Panc1 (cell line): ENCODE results near the gene FAM200A. TPM values are rescaled to one million over a fixed set of nuclear protein-coding genes. Genes with fewer than 3 reads are reported as not detected.
"Not testable (repeated sequence)": the region's sequence is repeated elsewhere in the genome, so short reads cannot be mapped to it uniquely, and the experiment has no call there.

Source experiments
- ATAC-seq: fragments of 200-7000 bp; cut with Tn5 transposase; 2 replicates; pipeline ENCODE4 v1.9.1; 2020; ENCODE audit warnings: mild to moderate bottlenecking, moderate library complexity
- BruUV-seq: library from RNA; stranded (reverse); fragments of 400-500 nt; replicated peaks from 2 replicates; lab custom pipeline; 2021; lab: Mats Ljungman, UMichigan
- CTCF ChIA-PET: fragments of 300-600 bp; sonication (Branson Sonifier 250); formaldehyde crosslinking; loops from one replicate; lab custom pipeline; 2022; ENCODE audit warnings: antibody characterized with exemption; lab: Charles Lee
- POLR2A ChIA-PET: fragments of 300-600 bp; sonication (Branson Sonifier 250); formaldehyde crosslinking; loops from one replicate; lab custom pipeline; 2022; ENCODE audit warnings: antibody characterized with exemption; lab: Charles Lee
- DNase-seq: peaks from one replicate; pipeline ENCODE4 v3.0.0-alpha.2; 2010; ENCODE audit warnings: low read depth, low spot score
- H3K27ac ChIP-seq: 2 replicates; pipeline ENCODE4 v1.5.1; 2011; ENCODE audit warnings: mild to moderate bottlenecking, low read length, inconsistent platforms
- H3K27me3 ChIP-seq: fragments of 200-500 bp; sonication (Bioruptor generic); 2 replicates; pipeline ENCODE4 v1.6.0; 2014; ENCODE audit warnings: low read length, inconsistent platforms; ENCODE audit not compliant: control insufficient read depth, insufficient read depth
- H3K36me3 ChIP-seq: fragments of 200-500 bp; sonication (Bioruptor generic); 2 replicates; pipeline ENCODE4 v1.5.1; 2014; ENCODE audit warnings: inconsistent platforms, mild to moderate bottlenecking, low read length, moderate library complexity; ENCODE audit not compliant: control insufficient read depth, insufficient read depth
- H3K4me1 ChIP-seq: 2 replicates; pipeline ENCODE4 v1.5.1; 2011; ENCODE audit warnings: inconsistent platforms, mild to moderate bottlenecking, low read length, moderate library complexity; ENCODE audit not compliant: control insufficient read depth, insufficient read depth
- H3K4me3 ChIP-seq, 2 experiments: 2 replicates each; pipeline ENCODE4 v1.5.1; 2011 to 2012; ENCODE audit warnings: low read depth in 2 of 2, low read length in 2 of 2, mild to moderate bottlenecking in 2 of 2, inconsistent platforms in 1 of 2, moderate library complexity in 1 of 2
- H3K9me3 ChIP-seq: fragments of 200-500 bp; sonication (Bioruptor generic); 2 replicates; pipeline ENCODE4 v1.5.1; 2014; ENCODE audit warnings: low read depth, mild to moderate bottlenecking, inconsistent platforms, low read length, moderate library complexity; ENCODE audit not compliant: control insufficient read depth, insufficient read depth
- CTCF ChIP-seq: fragments of 450-650 bp; IDR thresholded peaks from 2 replicates; pipeline ENCODE4 v1.5.1; 2017; ENCODE audit warnings: mild to moderate bottlenecking
- POLR2AphosphoS5 ChIP-seq: IDR thresholded peaks from 2 replicates; pipeline ENCODE4 v1.6.1; 2012; ENCODE audit warnings: mild to moderate bottlenecking, low read depth, low read length, moderate library complexity
- REST ChIP-seq, 2 experiments: IDR thresholded peaks; 2 replicates each; pipeline ENCODE4 v1.6.1; 2011 to 2012; ENCODE audit warnings: low read depth in 2 of 2, control low read depth in 1 of 2, low read length in 1 of 2, mild to moderate bottlenecking in 1 of 2, moderate library complexity in 1 of 2; ENCODE audit not compliant: insufficient read depth in 1 of 2
- SIN3A ChIP-seq: IDR thresholded peaks from 2 replicates; pipeline ENCODE4 v1.6.1; 2012; ENCODE audit warnings: low read depth, mild to moderate bottlenecking, low read length, moderate library complexity, borderline replicate concordance; ENCODE audit not compliant: insufficient read depth
- TCF7L2 ChIP-seq: IDR thresholded peaks from 2 replicates; pipeline ENCODE4 v1.6.1; 2011; ENCODE audit warnings: mild to moderate bottlenecking, low read depth, low read length, inconsistent platforms
- in situ Hi-C: cut with HindIII; loops from 2 replicates; pipeline ENCODE4 v1.10.0; 2016; ENCODE audit warnings: low sequenced_read_pairs, low pct_unique_long_range_greater_than_20kb
- intact Hi-C: fragments of 100-400 bp; cut with micrococcal nuclease; formaldehyde crosslinking; loops from one replicate; pipeline ENCODE4 v1.10.0; 2022; ENCODE audit not compliant: unreplicated experiment
- total RNA-seq: library from RNA; stranded (reverse); gene quantifications from one replicate; pipeline ENCODE4 v1.2.1, GENCODE V29; 2021; ENCODE audit not compliant: unreplicated experiment

FAM200A gene
- total RNA-seq, 1 experiment from 2014 or later, result 4.6 TPM

DNA sequence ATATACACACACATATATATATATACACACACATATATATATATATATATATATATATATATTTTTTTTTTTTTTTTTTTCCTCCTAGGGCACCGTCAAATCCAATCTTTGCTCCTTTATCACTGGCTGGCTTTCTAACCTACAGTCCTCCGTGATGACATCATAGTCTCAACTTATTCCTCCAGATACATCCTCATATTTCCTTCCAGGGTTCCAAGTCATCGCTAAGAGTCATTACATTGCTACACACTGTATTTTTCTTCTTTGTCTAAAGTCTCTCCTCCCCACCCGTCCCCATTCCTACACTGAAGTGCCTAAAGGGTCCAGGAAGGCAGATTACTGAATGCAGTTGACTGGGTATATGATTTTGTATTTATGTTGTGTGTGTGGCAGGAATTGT is 1.1 kb upstream of the FAM200A start:
- Histone ChIP-seq H3K4me3 (no peak overlapping the region), H3K27me3 (no peaks in the 10 kb centered on the region), H3K9me3 (peaks cover 3% of the 10 kb centered on the region; the same call in 1 of the 2 replicates), H3K36me3 (peaks cover 6% of the 10 kb centered on the region), H3K27ac (no peak overlapping the region), H3K4me1 (peaks cover 5% of the 10 kb centered on the region; the same call in 1 of the 2 replicates)
- in situ Hi-C loops (no loop called here), intact Hi-C loops (loop anchor here (10.0 kb wide), 1 partner anchor 48 kb away; the partner anchor contains the start of genes ZKSCAN5 and ZNF394)
- ChIA-PET CTCF (no interaction called here), POLR2A (no interaction called here)
- DNase-seq (no peak), ATAC-seq (no peak)
- no TSS peak for BruUV-seq
- no peak for TF ChIP-seq SIN3A
- TF ChIP-seq TCF7L2, result no peak
- TF ChIP-seq POLR2AphosphoS5, result no peak
- TF ChIP-seq CTCF, result no peak
- no peak for TF ChIP-seq REST (IDR thresholded peaks at IDR 0.05; ENCODE audit: insufficient read depth in 1 of 2, low read depth in 2 of 2, low read length in 1 of 2)

DNA sequence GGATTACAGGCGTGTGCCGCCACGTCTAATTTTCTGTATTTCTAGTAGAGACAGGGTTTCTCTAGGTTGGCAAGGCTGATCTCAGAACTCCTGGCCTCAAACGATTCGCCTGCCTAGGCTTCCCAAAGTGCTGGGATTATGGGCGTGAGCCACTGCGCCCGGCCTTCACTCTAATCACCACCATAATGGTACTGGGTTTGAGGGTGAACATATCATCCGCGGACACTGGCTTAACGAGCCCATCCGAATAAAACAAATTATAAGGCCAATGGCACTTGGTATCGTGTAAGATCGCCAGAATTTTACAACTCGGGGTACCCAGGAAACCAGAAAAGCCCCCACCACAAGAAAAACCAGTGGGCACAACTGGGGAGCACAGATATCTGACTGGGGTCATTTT is 580 bp downstream of the FAM200A start:
- DNase-seq, result no peak
- TF ChIP-seq POLR2AphosphoS5, result no peak
- TF ChIP-seq TCF7L2, result no peak
- no peak for TF ChIP-seq SIN3A
- no peak for TF ChIP-seq REST (IDR thresholded peaks at IDR 0.05; ENCODE audit: insufficient read depth in 1 of 2, low read depth in 2 of 2, low read length in 1 of 2)
- no peak for TF ChIP-seq CTCF
- H3K36me3 ChIP-seq, result peaks cover 3% of the 10 kb centered on the region
- no peaks in the 10 kb centered on the region for H3K4me1 ChIP-seq
- peak overlapping the region; percentile 85 for H3K27ac ChIP-seq
- intact Hi-C loops, result loop anchor here (10.0 kb wide), 1 partner anchor 47 kb away; the partner anchor contains the start of genes ZKSCAN5 and ZNF394
- BruUV-seq, result TSS peak; percentile 73
- peaks cover 16% of the 10 kb centered on the region; the same call in 1 of the 2 replicates for H3K9me3 ChIP-seq
- peak overlapping the region; percentile 96 to 97 for H3K4me3 ChIP-seq
- POLR2A ChIA-PET, result no interaction called here
- in situ Hi-C loops, result no loop called here
- no peaks in the 10 kb centered on the region for H3K27me3 ChIP-seq
- ATAC-seq, result peak; percentile 18
- CTCF ChIA-PET, result no interaction called here

GRCh38 chr7:99549545-99549944 is 2.4 kb downstream of the FAM200A start:
- CTCF ChIA-PET, DNase-seq, POLR2A ChIA-PET, BruUV-seq, H3K27ac ChIP-seq, in situ Hi-C loops, ATAC-seq, intact Hi-C loops, H3K27me3 ChIP-seq, H3K4me3 ChIP-seq, H3K36me3 ChIP-seq, H3K4me1 ChIP-seq: not testable (repeated sequence)
- peaks cover 16% of the 10 kb centered on the region; the same call in 1 of the 2 replicates for H3K9me3 ChIP-seq
